GM19043 (cell line): ENCODE results near the gene TET3.

Experiments
- ATAC-seq: cut with Tn5 transposase; IDR thresholded peaks from one replicate; pipeline ENCODE4 v1.9.1; 2021; ENCODE audit warnings: low read depth; ENCODE audit not compliant: unreplicated experiment

Gene TET3

GRCh38 chr2:73985308-73986084 lies 786 bp downstream of the TET3 start:
- no peak for ATAC-seq

- ATAC-seq, result no peak
These were observed 1.5 kb downstream of the TET3 start for GRCh38 chr2:73986085-73986681.

DNA sequence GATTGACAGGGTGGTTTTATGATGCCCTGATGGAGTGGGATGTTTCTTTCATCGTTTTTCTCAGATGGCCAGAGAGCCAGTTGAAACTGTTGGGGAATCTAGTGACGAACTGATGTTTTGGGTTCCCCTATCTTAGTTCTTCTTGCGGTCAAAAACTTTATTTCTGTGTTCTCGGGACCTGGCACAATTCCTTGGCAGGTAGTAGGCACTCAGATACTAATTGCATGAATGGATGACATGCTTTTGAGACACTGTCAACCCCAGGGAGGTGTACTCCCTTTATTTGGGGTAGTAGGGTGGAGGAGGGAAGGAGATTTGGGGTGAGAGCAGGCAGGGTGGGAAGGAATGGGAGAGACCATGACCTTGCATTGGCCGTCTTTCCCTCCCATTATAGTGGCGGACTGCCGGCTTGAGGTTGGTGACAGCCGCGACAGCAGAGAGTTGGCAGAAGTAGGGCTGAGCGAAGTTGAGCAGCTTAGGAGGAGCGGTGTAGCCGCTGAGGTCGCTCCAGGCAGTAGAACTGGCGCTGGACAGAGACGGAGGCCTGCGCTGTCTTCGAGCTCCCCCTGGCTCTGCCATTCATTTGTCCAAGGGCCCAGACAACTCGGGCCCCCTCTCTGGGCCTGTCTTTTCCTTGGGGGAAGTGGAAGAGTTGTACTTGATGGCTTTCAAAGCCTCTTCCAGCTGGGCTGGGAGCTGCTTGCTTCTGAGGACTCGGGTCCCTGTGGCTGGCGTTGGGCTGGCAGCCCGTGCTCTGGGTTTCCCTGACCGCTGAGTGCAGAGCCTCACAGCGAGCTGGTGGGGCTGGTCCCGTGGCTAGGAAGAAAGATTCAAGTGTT lies 2.6 kb downstream of the TET3 start:
- ATAC-seq, result no peak

- ATAC-seq, result no peak
These were observed 3.4 kb downstream of the TET3 start for GRCh38 chr2:73987948-73988700.

GRCh38 chr2:73989972-73990371 lies 5.3 kb downstream of the TET3 start:
- no peak for ATAC-seq

DNA sequence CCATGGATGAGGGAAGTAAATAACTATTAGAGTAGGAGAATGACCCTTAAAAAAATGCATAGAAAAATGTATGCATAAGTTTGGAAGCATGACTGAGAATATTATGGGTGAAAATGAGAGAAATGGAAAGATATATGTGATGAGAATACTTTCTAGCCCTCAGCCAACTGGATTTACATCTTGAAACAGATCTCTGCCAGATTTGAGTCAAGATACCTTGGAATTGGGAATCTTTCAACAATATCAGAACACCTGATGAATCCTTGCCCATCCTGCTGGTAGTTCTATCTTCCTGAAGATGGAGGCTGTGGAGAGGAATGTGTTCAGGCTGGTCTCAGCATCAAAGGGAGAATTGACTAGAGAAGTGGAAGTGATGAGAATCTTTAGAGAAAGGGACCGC lies 5.8 kb downstream of the TET3 start:
- no peak for ATAC-seq

- ATAC-seq, result no peak
These were observed 7.3 kb downstream of the TET3 start for GRCh38 chr2:73992036-73992435.

GRCh38 chr2:73993376-73993775 lies 8.7 kb downstream of the TET3 start:
- ATAC-seq, result no peak

DNA sequence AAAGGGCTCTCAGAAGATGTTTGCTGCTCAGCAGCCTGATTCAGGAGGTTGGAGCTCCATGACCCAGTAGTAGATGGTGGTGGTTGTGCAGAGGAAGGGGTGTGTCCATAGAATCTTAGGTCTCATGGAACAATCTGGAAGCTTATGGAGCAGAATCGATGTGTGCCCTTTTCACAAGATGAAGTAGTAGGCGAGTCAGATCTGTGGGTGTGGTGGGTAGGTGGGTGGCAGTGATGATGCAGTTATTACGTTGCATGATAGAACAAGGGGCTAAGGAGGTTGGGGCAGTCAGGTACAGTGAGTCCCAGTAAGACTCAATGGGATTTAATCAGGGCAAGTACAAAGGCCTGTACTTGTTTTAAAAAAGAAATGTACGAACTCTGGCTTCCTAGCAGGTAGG lies 9.1 kb downstream of the TET3 start:
- no peak for ATAC-seq

DNA sequence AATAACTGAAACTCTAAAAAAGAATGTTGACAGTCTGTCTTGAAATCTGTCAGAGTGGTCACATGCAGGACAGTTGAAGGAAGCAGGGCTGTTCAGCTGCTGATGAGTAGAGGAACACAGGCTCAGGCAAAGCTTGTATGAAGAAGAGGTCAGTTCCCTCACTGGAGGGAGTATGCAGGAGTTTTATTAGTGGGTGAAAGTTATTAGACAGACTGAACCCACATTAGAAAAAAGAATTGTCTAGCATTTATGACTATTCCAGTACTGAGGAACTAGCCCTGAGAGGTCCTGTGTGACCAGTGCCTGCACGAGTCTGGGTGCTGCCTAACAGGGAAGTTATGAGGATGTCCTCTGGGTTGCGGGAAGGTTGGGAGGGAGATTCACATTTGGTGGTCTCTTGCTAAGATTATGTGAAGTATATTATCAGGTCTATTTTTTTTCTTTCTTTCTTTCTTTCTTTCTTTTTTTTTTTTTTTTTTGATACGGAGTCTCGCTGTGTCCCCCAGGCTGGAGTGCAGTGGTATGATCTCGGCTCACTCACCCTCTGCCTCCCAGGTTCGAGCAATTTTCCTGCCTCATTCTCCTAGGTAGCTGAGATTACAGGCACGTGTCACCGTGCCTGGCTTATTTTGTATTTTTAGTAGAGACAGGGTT lies 9.6 kb downstream of the TET3 start:
- ATAC-seq, result no peak

- ATAC-seq, result no peak
These were observed 11.1 kb downstream of the TET3 start for GRCh38 chr2:73995810-73996209.

DNA sequence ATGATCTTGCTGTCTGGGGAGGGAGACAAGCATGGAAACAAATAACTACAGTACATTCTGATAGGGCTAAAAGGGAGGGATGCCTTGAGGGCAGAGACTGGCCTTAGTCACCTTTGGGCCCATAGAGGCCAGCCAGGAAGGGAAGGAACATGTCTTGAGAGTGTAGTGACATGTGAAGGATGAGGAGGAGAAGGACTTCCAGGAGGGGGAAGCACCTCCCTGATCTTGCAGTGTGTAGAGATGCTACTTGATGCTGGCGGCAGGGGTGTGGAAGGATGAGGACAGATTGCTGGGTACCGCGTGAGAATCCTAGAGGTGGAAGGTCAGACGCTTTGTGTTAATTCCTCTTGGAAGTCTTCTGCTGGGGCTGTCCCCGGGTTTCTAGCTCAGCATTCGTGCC lies 13.1 kb downstream of the TET3 start:
- ATAC-seq, result no peak

DNA sequence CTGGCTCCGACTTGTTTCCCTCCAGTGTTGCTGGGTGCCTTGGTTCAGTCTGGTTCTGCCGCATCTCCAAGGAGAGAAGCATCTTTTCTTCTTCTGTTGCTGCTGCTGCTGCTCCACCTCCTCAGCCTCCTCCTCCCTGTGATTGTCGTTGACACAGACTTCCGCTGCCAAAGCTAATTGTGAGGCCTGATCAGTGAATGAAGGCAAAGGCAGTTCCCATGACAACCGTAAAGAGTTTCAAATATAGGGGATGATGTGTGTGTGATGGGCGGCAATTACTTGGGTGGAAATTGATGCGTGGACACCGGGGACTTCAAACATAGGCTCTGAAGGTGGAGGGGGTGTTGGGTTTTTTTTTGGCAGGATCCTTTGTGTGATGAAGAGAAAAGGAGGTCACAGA lies 13.7 kb downstream of the TET3 start:
- ATAC-seq, result no peak

DNA sequence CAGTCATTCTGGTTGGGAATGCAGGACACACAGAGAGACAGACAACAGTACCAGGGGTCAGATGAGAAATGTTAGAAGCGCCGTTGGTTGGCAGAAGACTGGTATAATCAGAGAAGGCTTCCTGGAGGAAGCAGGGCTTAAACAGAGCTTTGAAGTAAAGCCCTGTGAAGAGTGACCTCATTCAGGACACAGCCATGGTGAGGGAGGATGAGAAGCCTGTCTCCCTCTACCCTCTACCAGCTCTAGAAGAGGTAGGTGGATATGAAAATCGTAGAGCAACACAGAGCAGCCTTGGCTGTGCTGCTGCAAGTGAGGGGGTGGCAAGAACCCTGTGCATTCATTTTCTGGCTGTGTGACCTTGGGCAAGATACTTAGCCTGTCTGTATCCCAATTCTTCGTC lies 14.2 kb downstream of the TET3 start:
- ATAC-seq, result no peak

GRCh38 chr2:73999881-74000597 lies 15.3 kb downstream of the TET3 start:
- ATAC-seq, result no peak

GRCh38 chr2:74000666-74001065 lies 16.0 kb downstream of the TET3 start:
- ATAC-seq, result no peak

DNA sequence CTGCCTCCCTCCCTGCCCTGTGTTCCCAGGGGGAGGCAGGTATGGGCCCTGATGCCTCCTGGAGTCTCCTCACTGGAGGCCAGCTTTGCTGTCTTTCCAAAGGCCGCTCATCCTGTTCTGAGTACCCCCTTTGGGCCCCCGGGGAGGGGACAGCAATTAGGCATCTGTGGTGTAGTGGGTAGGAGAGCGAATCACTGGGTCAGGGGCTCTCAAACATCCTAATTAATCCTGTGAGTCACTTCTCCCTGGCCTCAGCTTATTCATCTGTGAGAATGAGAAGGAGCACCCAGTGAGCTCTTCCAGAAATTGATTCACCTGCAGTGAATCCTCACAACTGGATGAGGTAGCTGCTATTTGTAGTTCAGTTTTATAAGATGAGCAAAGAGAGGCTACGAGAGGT lies 16.4 kb downstream of the TET3 start:
- ATAC-seq, result no peak

- peak; percentile 35 for ATAC-seq
These were observed 17.2 kb downstream of the TET3 start for GRCh38 chr2:74001781-74002504.
